ENCODE results near the gene HDAC4. TPM values are rescaled to one million over a fixed set of nuclear protein-coding genes. Genes with fewer than 3 reads are reported as not detected.

Gene HDAC4

GRCh38 chr2:238999291-238999741, 401.5 kb downstream of the HDAC4 start:
- no peak overlapping the region for H3K4me3 ChIP-seq (replicated peaks; ENCODE audit: insufficient read depth, low read length)
- H3K27ac ChIP-seq (replicated peaks): no peak overlapping the region
- no peaks in the 10 kb centered on the region for H3K27me3 ChIP-seq (ENCODE audit: insufficient read depth, poor library complexity, severe bottlenecking)
- no peak for DNase-seq (ENCODE audit: low read depth in 1 of 2, low spot score in 1 of 2)
- TF ChIP-seq GABPA (IDR thresholded peaks at IDR 0.05; ENCODE audit: low read depth): no peak
- no peak for TF ChIP-seq CTCF (IDR thresholded peaks at IDR 0.05; ENCODE audit: insufficient read depth, low read length)
- no peak for TF ChIP-seq REST (IDR thresholded peaks at IDR 0.05; ENCODE audit: insufficient replicate concordance, low read depth)
- no peak for TF ChIP-seq SPI1 (IDR thresholded peaks at IDR 0.05; ENCODE audit: borderline replicate concordance, low read depth)
- no peak for TF ChIP-seq POLR2AphosphoS5 (IDR thresholded peaks at IDR 0.05; ENCODE audit: low read depth)

GRCh38 chr2:238998801-238999200, 402.0 kb downstream of the HDAC4 start:
- TF ChIP-seq CTCF (IDR thresholded peaks at IDR 0.05; ENCODE audit: insufficient read depth, low read length) (no peak), REST (IDR thresholded peaks at IDR 0.05; ENCODE audit: insufficient replicate concordance, low read depth) (no peak), POLR2AphosphoS5 (IDR thresholded peaks at IDR 0.05; ENCODE audit: low read depth) (no peak), SPI1 (IDR thresholded peaks at IDR 0.05; ENCODE audit: borderline replicate concordance, low read depth) (no peak), GABPA (IDR thresholded peaks at IDR 0.05; ENCODE audit: low read depth) (no peak)
- H3K4me3 ChIP-seq (replicated peaks; ENCODE audit: insufficient read depth, low read length): no peak overlapping the region
- H3K27ac ChIP-seq (replicated peaks): no peak overlapping the region
- DNase-seq (ENCODE audit: low read depth in 1 of 2, low spot score in 1 of 2): no peak
- no peaks in the 10 kb centered on the region for H3K27me3 ChIP-seq (ENCODE audit: insufficient read depth, poor library complexity, severe bottlenecking)

Small RNA genes within 50 kb of the gene (microRNA-seq; reads per million reads assigned to microRNA genes)
- gene MIR2467 (not detected), gene MIR4269 (not detected), gene MIR4440 (not detected), gene MIR4441 (not detected)

Measured in HL-60 (cell line).